ENCODE results near the gene RGPD3. TPM values are rescaled to one million over a fixed set of nuclear protein-coding genes. Genes with fewer than 3 reads are reported as not detected.
"Not testable (repeated sequence)": the region's sequence is repeated elsewhere in the genome, so short reads cannot be mapped to it uniquely, and the experiment has no call there.

RGPD3 gene
- total and polyA plus RNA-seq, 10 of the 15 experiments (the other 5 are each of a cell fraction or from before 2014, with no cell fraction given): 0.03 to 0.44 (median 0.09) TPM

DNA sequence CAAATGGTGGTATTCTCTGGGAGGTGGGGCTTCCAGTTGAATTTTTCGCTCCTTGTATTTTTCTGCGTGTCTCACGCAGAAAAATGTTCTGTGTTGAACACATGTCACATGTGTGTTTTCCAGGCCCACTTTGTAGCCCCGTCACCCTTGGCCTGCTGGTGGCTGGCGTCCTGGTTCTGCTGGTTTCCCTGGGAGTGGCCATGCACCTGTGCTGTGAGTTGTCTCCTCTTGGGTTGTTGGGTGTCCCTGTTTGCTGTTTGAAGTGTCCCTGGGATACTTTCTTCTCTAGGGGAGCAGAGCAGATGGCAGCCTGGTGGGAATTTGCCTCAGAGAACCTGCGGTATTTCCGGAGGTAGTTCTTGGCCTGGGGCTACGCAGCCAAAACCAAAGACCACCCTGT, 34.1 kb upstream of the RGPD3 start:
- FAIRE-seq; intact Hi-C loops (cut with micrococcal nuclease; ENCODE audit: unreplicated experiment); H3K79me2 ChIP-seq (ENCODE audit: control insufficient read depth, insufficient read depth, low read length); H3K4me3 ChIP-seq; H3K4me1 ChIP-seq (ENCODE audit: control insufficient read depth, insufficient read depth, low read length); H2AFZ ChIP-seq (ENCODE audit: control insufficient read depth, low read depth, low read length); SMC1A ChIA-PET (ENCODE audit: uncharacterized antibody, unreplicated experiment); H3K9ac ChIP-seq (ENCODE audit: control insufficient read depth, insufficient read depth, low read length); RAD21 ChIA-PET (ENCODE audit: unreplicated experiment); ATAC-seq; H3K36me3 ChIP-seq (ENCODE audit: control insufficient read depth in 2 of 2, insufficient read depth in 2 of 2, low read length in 1 of 2); DNase-seq (ENCODE audit: low read depth, low spot score); H3K4me2 ChIP-seq (ENCODE audit: control insufficient read depth, insufficient read depth); POLR2A ChIA-PET; H4K20me1 ChIP-seq (ENCODE audit: control insufficient read depth, insufficient read depth); H3K27ac ChIP-seq (ENCODE audit: control insufficient read depth, insufficient read depth); H3K9me3 ChIP-seq (replicated peaks; ENCODE audit: control insufficient read depth, insufficient read depth, low read length); BruUV-seq (replicated peaks); in situ Hi-C loops (cut with MboI); H3K27me3 ChIP-seq (replicated peaks in 1 of 2; ENCODE audit: control insufficient read depth in 2 of 2, insufficient read depth in 2 of 2, low read length in 1 of 2); CTCF ChIA-PET: not testable (repeated sequence)
- WGBS (ENCODE audit: insufficient coverage, insufficient replicate concordance, low lambda C conversion rate, missing lambda C conversion rate): 50% methylated on average over 5 of the region's 8 CpGs

- SMC1A ChIA-PET (ENCODE audit: uncharacterized antibody, unreplicated experiment); CTCF ChIA-PET; FAIRE-seq; H3K27ac ChIP-seq (ENCODE audit: control insufficient read depth, insufficient read depth); in situ Hi-C loops (cut with MboI); H3K27me3 ChIP-seq (replicated peaks in 1 of 2; ENCODE audit: control insufficient read depth in 2 of 2, insufficient read depth in 2 of 2, low read length in 1 of 2); H2AFZ ChIP-seq (ENCODE audit: control insufficient read depth, low read depth, low read length); H3K79me2 ChIP-seq (ENCODE audit: control insufficient read depth, insufficient read depth, low read length); H4K20me1 ChIP-seq (ENCODE audit: control insufficient read depth, insufficient read depth); H3K36me3 ChIP-seq (ENCODE audit: control insufficient read depth in 2 of 2, insufficient read depth in 2 of 2, low read length in 1 of 2); ATAC-seq; H3K4me2 ChIP-seq (ENCODE audit: control insufficient read depth, insufficient read depth); DNase-seq (ENCODE audit: low read depth, low spot score); RAD21 ChIA-PET (ENCODE audit: unreplicated experiment); BruUV-seq (replicated peaks); H3K9me3 ChIP-seq (replicated peaks; ENCODE audit: control insufficient read depth, insufficient read depth, low read length); POLR2A ChIA-PET; H3K4me1 ChIP-seq (ENCODE audit: control insufficient read depth, insufficient read depth, low read length); intact Hi-C loops (cut with micrococcal nuclease; ENCODE audit: unreplicated experiment); H3K4me3 ChIP-seq; H3K9ac ChIP-seq (ENCODE audit: control insufficient read depth, insufficient read depth, low read length): not testable (repeated sequence)
- 47% methylated on average over 5 of the region's 7 CpGs for WGBS (ENCODE audit: insufficient coverage, insufficient replicate concordance, low lambda C conversion rate, missing lambda C conversion rate)
Observed at GRCh38 chr2:106500350-106500749, 32.1 kb upstream of the RGPD3 start.

- DNase-seq (ENCODE audit: low read depth, low spot score); H3K9ac ChIP-seq (ENCODE audit: control insufficient read depth, insufficient read depth, low read length); H4K20me1 ChIP-seq (ENCODE audit: control insufficient read depth, insufficient read depth); H3K27ac ChIP-seq (ENCODE audit: control insufficient read depth, insufficient read depth); H3K36me3 ChIP-seq (ENCODE audit: control insufficient read depth in 2 of 2, insufficient read depth in 2 of 2, low read length in 1 of 2); H3K27me3 ChIP-seq (replicated peaks in 1 of 2; ENCODE audit: control insufficient read depth in 2 of 2, insufficient read depth in 2 of 2, low read length in 1 of 2); intact Hi-C loops (cut with micrococcal nuclease; ENCODE audit: unreplicated experiment); RAD21 ChIA-PET (ENCODE audit: unreplicated experiment); BruUV-seq (replicated peaks); H3K79me2 ChIP-seq (ENCODE audit: control insufficient read depth, insufficient read depth, low read length); H3K4me1 ChIP-seq (ENCODE audit: control insufficient read depth, insufficient read depth, low read length); ATAC-seq; POLR2A ChIA-PET; CTCF ChIA-PET; H3K4me2 ChIP-seq (ENCODE audit: control insufficient read depth, insufficient read depth); SMC1A ChIA-PET (ENCODE audit: uncharacterized antibody, unreplicated experiment); FAIRE-seq; H2AFZ ChIP-seq (ENCODE audit: control insufficient read depth, low read depth, low read length); H3K4me3 ChIP-seq; in situ Hi-C loops (cut with MboI); H3K9me3 ChIP-seq (replicated peaks; ENCODE audit: control insufficient read depth, insufficient read depth, low read length): not testable (repeated sequence)
- WGBS (ENCODE audit: insufficient coverage, insufficient replicate concordance, low lambda C conversion rate, missing lambda C conversion rate): 0% methylated on average over 1 of the region's 1 CpG
Observed at GRCh38 chr2:106498549-106498948, 30.3 kb upstream of the RGPD3 start.

GRCh38 chr2:106492913-106493312, 24.7 kb upstream of the RGPD3 start:
- FAIRE-seq; H3K9me3 ChIP-seq (replicated peaks; ENCODE audit: control insufficient read depth, insufficient read depth, low read length); DNase-seq (ENCODE audit: low read depth, low spot score): not testable (repeated sequence)

More at GRCh38 chr2:106492913-106493312, 24.7 kb upstream of the RGPD3 start:
- H2AFZ ChIP-seq (ENCODE audit: control insufficient read depth, low read depth, low read length); in situ Hi-C loops (cut with MboI); H3K4me3 ChIP-seq; POLR2A ChIA-PET; ATAC-seq; BruUV-seq (replicated peaks); H3K27ac ChIP-seq (ENCODE audit: control insufficient read depth, insufficient read depth); SMC1A ChIA-PET (ENCODE audit: uncharacterized antibody, unreplicated experiment); H3K9ac ChIP-seq (ENCODE audit: control insufficient read depth, insufficient read depth, low read length); H3K79me2 ChIP-seq (ENCODE audit: control insufficient read depth, insufficient read depth, low read length); H3K4me2 ChIP-seq (ENCODE audit: control insufficient read depth, insufficient read depth); intact Hi-C loops (cut with micrococcal nuclease; ENCODE audit: unreplicated experiment); RAD21 ChIA-PET (ENCODE audit: unreplicated experiment); H3K36me3 ChIP-seq (ENCODE audit: control insufficient read depth in 2 of 2, insufficient read depth in 2 of 2, low read length in 1 of 2); H3K27me3 ChIP-seq (replicated peaks in 1 of 2; ENCODE audit: control insufficient read depth in 2 of 2, insufficient read depth in 2 of 2, low read length in 1 of 2); H3K4me1 ChIP-seq (ENCODE audit: control insufficient read depth, insufficient read depth, low read length); H4K20me1 ChIP-seq (ENCODE audit: control insufficient read depth, insufficient read depth): not testable (repeated sequence)
- WGBS (ENCODE audit: insufficient coverage, insufficient replicate concordance, low lambda C conversion rate, missing lambda C conversion rate): 22% methylated on average over 3 of the region's 6 CpGs
- CTCF ChIA-PET: interaction anchor here (0.6 kb wide), 1 partner anchor 297 kb away, joined by 3 read pairs; no protein-coding TSS in a partner anchor
